Adrenal gland (tissue), 5 donors: Measurements from ENCODE around the gene DNM2.

Experiments used
- POLR2A ChIP-seq, 2 donors: fragments of 450-650 bp; IDR thresholded peaks; one replicate each; pipeline ENCODE4 v1.6.1; 2017; ENCODE audit warnings: antibody characterized with exemption in 2 of 2, mild to moderate bottlenecking in 2 of 2, moderate library complexity in 1 of 2
- TF ChIP-seq, protein P1 (sequence below), 6 experiments: fragments of 450-650 bp in 4 of 6; fragments of 200-600 bp in 2 of 6; sonication (generic) in 1 of 6; IDR thresholded peaks; 1 replicate in 5 of 6; 2 replicates in 1 of 6; pipeline versions ENCODE4 v1.5.1 to v1.8.0; 2016 to 2021; ENCODE audit warnings: antibody characterized with exemption in 6 of 6, mild to moderate bottlenecking in 2 of 6, moderate library complexity in 1 of 6
- donor health status: DM: no; HTN: no; CAD: no.

DNA sequence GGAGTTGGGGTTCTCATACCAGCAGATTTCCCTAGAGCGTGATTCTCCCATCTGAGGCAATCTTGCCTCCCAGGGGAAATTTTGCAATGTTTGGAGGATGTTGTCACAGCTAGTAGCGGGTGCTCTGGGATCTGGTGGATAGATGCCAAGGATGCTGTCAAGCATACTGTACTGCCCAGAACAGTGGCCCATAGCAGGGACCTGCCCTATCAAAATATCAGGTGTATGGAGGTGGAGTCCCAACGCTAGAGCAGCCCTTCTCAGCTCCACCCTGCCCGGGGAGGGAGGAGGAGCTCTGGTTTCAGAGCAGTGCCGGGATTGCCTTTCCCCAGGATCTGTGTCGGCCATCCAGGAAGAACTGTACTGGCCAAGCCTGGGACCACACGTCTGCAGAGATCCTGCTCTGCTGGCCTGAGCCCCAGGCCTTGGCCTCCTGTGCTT, 27.5 kb upstream of the DNM2 start:
- TF ChIP-seq, protein P1, sequence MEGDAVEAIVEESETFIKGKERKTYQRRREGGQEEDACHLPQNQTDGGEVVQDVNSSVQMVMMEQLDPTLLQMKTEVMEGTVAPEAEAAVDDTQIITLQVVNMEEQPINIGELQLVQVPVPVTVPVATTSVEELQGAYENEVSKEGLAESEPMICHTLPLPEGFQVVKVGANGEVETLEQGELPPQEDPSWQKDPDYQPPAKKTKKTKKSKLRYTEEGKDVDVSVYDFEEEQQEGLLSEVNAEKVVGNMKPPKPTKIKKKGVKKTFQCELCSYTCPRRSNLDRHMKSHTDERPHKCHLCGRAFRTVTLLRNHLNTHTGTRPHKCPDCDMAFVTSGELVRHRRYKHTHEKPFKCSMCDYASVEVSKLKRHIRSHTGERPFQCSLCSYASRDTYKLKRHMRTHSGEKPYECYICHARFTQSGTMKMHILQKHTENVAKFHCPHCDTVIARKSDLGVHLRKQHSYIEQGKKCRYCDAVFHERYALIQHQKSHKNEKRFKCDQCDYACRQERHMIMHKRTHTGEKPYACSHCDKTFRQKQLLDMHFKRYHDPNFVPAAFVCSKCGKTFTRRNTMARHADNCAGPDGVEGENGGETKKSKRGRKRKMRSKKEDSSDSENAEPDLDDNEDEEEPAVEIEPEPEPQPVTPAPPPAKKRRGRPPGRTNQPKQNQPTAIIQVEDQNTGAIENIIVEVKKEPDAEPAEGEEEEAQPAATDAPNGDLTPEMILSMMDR (IDR thresholded peaks at IDR 0.05) = no peak
- TF ChIP-seq POLR2A (IDR thresholded peaks at IDR 0.05) = no peak
